Neural cell (in vitro differentiated cells): ENCODE data around the gene PIK3C2G. TPM values are rescaled to one million over a fixed set of nuclear protein-coding genes. Genes with fewer than 3 reads are reported as not detected.

Experiments used
- H2AFZ ChIP-seq: fragments of 200-600, 300-800 bp; sonication (generic), shearing (Covaris generic); 2 replicates; pipeline ENCODE4 v1.6.0; 2014; ENCODE audit warnings: low read depth, mild to moderate bottlenecking, antibody characterized with exemption, low read length, moderate library complexity
- H3F3A ChIP-seq: fragments of 200-600 bp; shearing (Covaris generic); 2 replicates; pipeline ENCODE4 v1.6.1; 2016; ENCODE audit warnings: mild to moderate bottlenecking, moderate library complexity, mixed read lengths, antibody characterized with exemption, low read length; ENCODE audit not compliant: insufficient read depth, poor library complexity, severe bottlenecking
- H3K27ac ChIP-seq: fragments of 200-600, 300-800 bp; sonication (generic), shearing (Covaris generic); 2 replicates; pipeline ENCODE4 v1.5.1; 2014; ENCODE audit warnings: mild to moderate bottlenecking, low read length, moderate library complexity
- H3K27me3 ChIP-seq: fragments of 300-800, 200-600 bp; sonication (generic), shearing (Covaris generic); 2 replicates; pipeline ENCODE4 v1.6.0; 2014; ENCODE audit warnings: mild to moderate bottlenecking, low read depth, low read length, moderate library complexity; ENCODE audit not compliant: insufficient read depth
- H3K36me3 ChIP-seq: fragments of 300-800, 200-600 bp; sonication (generic), shearing (Covaris generic); 2 replicates; pipeline ENCODE4 v1.5.1; 2014; ENCODE audit warnings: mild to moderate bottlenecking, antibody characterized with exemption, low read length, moderate library complexity; ENCODE audit not compliant: insufficient read depth
- H3K4me2 ChIP-seq: fragments of 300-800, 200-600 bp; sonication (generic), shearing (Covaris generic); 2 replicates; pipeline ENCODE4 v1.6.0; 2014; ENCODE audit warnings: mild to moderate bottlenecking, low read length
- H3K4me3 ChIP-seq: fragments of 300-800, 200-600 bp; sonication (generic), shearing (Covaris generic); 2 replicates; pipeline ENCODE4 v1.5.1; 2014; ENCODE audit warnings: mild to moderate bottlenecking, low read length, moderate library complexity
- H3K79me2 ChIP-seq: fragments of 200-600 bp; shearing (Covaris generic); replicated peaks from 2 replicates; pipeline ENCODE4 v1.6.0; 2014; ENCODE audit warnings: mild to moderate bottlenecking, low read length, moderate library complexity; ENCODE audit not compliant: insufficient read depth
- H3K9ac ChIP-seq: fragments of 300-800, 200-600 bp; sonication (generic), shearing (Covaris generic); 2 replicates; pipeline ENCODE4 v1.6.1; 2016; ENCODE audit warnings: mild to moderate bottlenecking, low read length, mixed read lengths
- H3K9me2 ChIP-seq: fragments of 200-600 bp; shearing (Covaris generic); 2 replicates; pipeline ENCODE4 v1.6.1; 2016; ENCODE audit warnings: mild to moderate bottlenecking, low read length, mixed read lengths; ENCODE audit not compliant: insufficient read depth
- H3K9me3 ChIP-seq: fragments of 200-600, 300-800 bp; sonication (generic), shearing (Covaris generic); 2 replicates; pipeline ENCODE4 v1.6.1; 2016; ENCODE audit warnings: mild to moderate bottlenecking, mixed run types, low read length, moderate library complexity, mixed read lengths
- H4K20me1 ChIP-seq: fragments of 200-600 bp; shearing (Covaris generic); 2 replicates; pipeline ENCODE4 v1.6.1; 2016; ENCODE audit warnings: mild to moderate bottlenecking, mixed run types; ENCODE audit not compliant: insufficient read depth
- CTCF ChIP-seq: fragments of 450-650 bp; IDR thresholded peaks from 2 replicates; pipeline ENCODE4 v1.5.1; 2014; ENCODE audit warnings: antibody characterized with exemption, mild to moderate bottlenecking, moderate library complexity; ENCODE audit not compliant: poor library complexity, severe bottlenecking
- EP300 ChIP-seq: fragments of 450-650 bp; conservative IDR thresholded peaks from 2 replicates; pipeline ENCODE4 v1.6.1; 2014; ENCODE audit warnings: antibody characterized with exemption, mild to moderate bottlenecking, moderate library complexity; ENCODE audit not compliant: poor library complexity, severe bottlenecking
- EZH2 ChIP-seq: fragments of 200-600, 300-800 bp; shearing (Covaris generic), sonication (generic); IDR thresholded peaks from 2 replicates; pipeline ENCODE4 v1.6.1; 2014; ENCODE audit warnings: antibody characterized with exemption, low read length, borderline replicate concordance, mild to moderate bottlenecking; ENCODE audit not compliant: insufficient read depth, poor library complexity, severe bottlenecking
- MXI1 ChIP-seq: fragments of 450-650 bp; conservative IDR thresholded peaks from 2 replicates; pipeline ENCODE4 v1.6.1; 2014; ENCODE audit warnings: antibody characterized with exemption, mild to moderate bottlenecking; ENCODE audit not compliant: poor library complexity, severe bottlenecking
- POLR2AphosphoS5 ChIP-seq: IDR thresholded peaks from 2 replicates; pipeline ENCODE4 v1.6.1; 2012
- RAD21 ChIP-seq: fragments of 450-650 bp; conservative IDR thresholded peaks from 2 replicates; pipeline ENCODE4 v1.6.1; 2014; ENCODE audit warnings: antibody characterized with exemption, mild to moderate bottlenecking, moderate library complexity
- REST ChIP-seq: IDR thresholded peaks from 2 replicates; pipeline ENCODE4 v1.6.1; 2012; ENCODE audit warnings: borderline replicate concordance
- SMC3 ChIP-seq: fragments of 450-650 bp; conservative IDR thresholded peaks from 2 replicates; pipeline ENCODE4 v1.6.1; 2014; ENCODE audit warnings: antibody characterized with exemption, mild to moderate bottlenecking, moderate library complexity; ENCODE audit not compliant: poor library complexity
- TAF1 ChIP-seq: IDR thresholded peaks from 2 replicates; pipeline ENCODE4 v1.6.1; 2012; ENCODE audit warnings: low read depth
- polyA plus RNA-seq: library from polyadenylated mRNA; depleted of rRNA; stranded (reverse); fragments of >200 nt; gene quantifications from 2 replicates; pipeline ENCODE4 v1.2.3, GENCODE V29; 2014

Gene PIK3C2G
- polyA plus RNA-seq, 1 donor from 2014 or later, result not detected

GRCh38 chr12:18343708-18344107 is 82.4 kb downstream of the PIK3C2G start:
- no peak overlapping the region for H3K9ac ChIP-seq
- TF ChIP-seq REST (no peak), CTCF (no peak), MXI1 (no peak), SMC3 (no peak), TAF1 (no peak), EP300 (no peak), POLR2AphosphoS5 (no peak), RAD21 (no peak), EZH2 (no peak)
- no peaks in the 10 kb centered on the region for H4K20me1 ChIP-seq
- no peaks in the 10 kb centered on the region for H3K79me2 ChIP-seq
- no peaks in the 10 kb centered on the region for H3K36me3 ChIP-seq
- H3K4me3 ChIP-seq, result no peak overlapping the region
- H3K9me2 ChIP-seq, result no peaks in the 10 kb centered on the region
- H3K4me2 ChIP-seq, result no peak overlapping the region
- H3K27ac ChIP-seq, result no peak overlapping the region
- no peak overlapping the region for H2AFZ ChIP-seq
- no peaks in the 10 kb centered on the region for H3K9me3 ChIP-seq
- no peaks in the 10 kb centered on the region for H3K27me3 ChIP-seq
- H3F3A ChIP-seq, result no peaks in the 10 kb centered on the region

- no peaks in the 10 kb centered on the region for H3K79me2 ChIP-seq
- no peaks in the 10 kb centered on the region for H3K27me3 ChIP-seq
- no peaks in the 10 kb centered on the region for H4K20me1 ChIP-seq
- no peak overlapping the region for H3K9ac ChIP-seq
- H3K36me3 ChIP-seq, result no peaks in the 10 kb centered on the region
- H3K9me2 ChIP-seq, result no peaks in the 10 kb centered on the region
- H3F3A ChIP-seq, result no peaks in the 10 kb centered on the region
- H3K4me2 ChIP-seq, result no peak overlapping the region
- TF ChIP-seq POLR2AphosphoS5 (no peak), MXI1 (no peak), RAD21 (no peak), EZH2 (no peak), TAF1 (no peak), REST (no peak)
- H2AFZ ChIP-seq, result no peak overlapping the region
- no peak overlapping the region for H3K4me3 ChIP-seq
- no peak overlapping the region for H3K27ac ChIP-seq
- H3K9me3 ChIP-seq, result no peaks in the 10 kb centered on the region
Measured at GRCh38 chr12:18345021-18345735, 83.9 kb downstream of the PIK3C2G start.
